HG03354 (cell line): Measurements from ENCODE around the gene TECTB.
"Not testable (repeated sequence)": the region's sequence is repeated elsewhere in the genome, so short reads cannot be mapped to it uniquely, and the experiment has no call there.

Source experiments
- ATAC-seq: cut with Tn5 transposase; IDR thresholded peaks from one replicate; pipeline ENCODE4 v1.9.1; 2021; ENCODE audit warnings: mild to moderate bottlenecking; ENCODE audit not compliant: unreplicated experiment, poor library complexity, severe bottlenecking

The TECTB gene

GRCh38 chr10:112283100-112283499, at the start of gene TECTB:
TSS of gene TECTB (plus strand) at chr10:112283400. CDS start at chr10:112283735, 335 bp downstream.
- ATAC-seq: no peak

DNA sequence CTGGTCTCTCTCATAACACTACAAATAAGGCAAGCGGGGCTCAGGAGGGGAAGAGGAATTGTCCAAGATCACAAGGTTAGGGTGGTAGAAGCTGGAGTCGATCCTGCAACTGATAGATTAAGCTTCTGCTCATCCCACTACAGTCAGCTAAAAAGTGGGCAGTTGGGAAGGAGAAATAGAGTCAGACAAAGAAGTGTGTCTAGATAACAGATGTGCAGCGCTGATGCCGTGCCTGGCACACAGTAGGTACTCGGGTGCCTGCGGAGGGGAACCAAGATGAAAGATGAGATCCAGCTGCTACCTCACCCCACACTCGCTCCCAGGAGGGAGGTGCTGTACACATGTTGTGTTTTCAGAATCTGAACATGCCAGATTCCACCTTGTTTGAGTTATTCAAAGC, 48.1 kb upstream of the TECTB start:
- no peak for ATAC-seq

DNA sequence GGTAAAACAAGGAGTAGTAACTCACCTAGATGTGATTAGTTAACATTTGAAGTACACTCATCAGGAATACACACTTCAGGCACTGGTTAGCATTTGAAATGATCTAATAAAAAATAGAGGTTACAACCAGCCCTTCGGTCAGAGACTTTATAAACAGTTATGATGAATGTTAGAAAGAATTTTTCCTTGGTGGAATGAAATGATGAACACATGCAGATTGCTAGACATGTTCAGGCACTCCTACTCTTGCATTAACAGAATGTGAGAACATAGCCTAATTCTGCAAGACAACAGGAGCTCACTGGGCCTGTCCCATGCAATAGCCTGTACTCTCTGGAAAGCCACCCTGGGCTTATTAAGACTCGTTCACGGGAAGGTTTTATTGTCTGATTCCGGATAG, 47.3 kb upstream of the TECTB start:
- ATAC-seq: no peak

DNA sequence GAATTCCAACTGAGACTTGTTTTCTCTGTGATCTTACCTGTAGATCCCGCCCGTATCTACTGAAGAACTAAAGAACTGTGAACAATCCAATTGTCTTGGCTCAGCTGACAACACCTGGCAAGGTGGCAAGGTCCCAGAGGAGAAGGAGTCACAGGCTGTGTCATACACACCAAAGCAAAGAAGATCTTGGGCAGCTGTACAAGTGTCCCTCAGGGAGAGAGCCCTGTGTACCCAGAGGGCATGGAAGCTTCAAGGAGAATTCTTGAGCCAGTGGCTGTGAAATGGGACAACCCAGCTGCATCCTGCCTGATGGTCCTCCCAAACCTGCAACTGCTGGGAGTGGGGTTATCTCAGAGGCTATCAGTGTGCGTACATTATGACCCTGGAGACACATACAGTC, 46.7 kb upstream of the TECTB start:
- ATAC-seq: no peak

DNA sequence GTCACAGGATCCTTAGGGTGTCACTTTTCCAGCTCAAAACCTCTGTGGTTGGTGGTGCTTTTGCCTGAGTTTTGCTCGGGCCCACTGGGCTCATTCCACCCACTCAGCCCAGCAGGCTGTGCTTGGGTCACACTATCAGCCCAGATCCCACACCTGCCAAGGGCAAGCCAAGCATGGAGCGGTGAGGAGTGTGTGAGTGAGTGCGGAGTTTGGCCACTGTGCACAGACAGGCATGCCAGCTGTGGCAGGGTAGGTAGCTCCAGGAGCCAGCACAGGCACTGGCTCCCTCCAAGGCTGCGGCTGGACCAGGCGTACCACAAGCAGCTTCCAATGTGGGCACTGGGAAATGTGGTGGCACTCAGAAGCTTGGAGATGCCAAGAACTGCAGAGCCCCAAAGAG, 43.9 kb upstream of the TECTB start:
- no peak for ATAC-seq

GRCh38 chr10:112240441-112240840, 42.8 kb upstream of the TECTB start:
- no peak for ATAC-seq

- ATAC-seq: no peak
Measured at GRCh38 chr10:112241651-112242341, 41.4 kb upstream of the TECTB start.

- no peak for ATAC-seq
Measured at GRCh38 chr10:112242769-112243168, 40.4 kb upstream of the TECTB start.

DNA sequence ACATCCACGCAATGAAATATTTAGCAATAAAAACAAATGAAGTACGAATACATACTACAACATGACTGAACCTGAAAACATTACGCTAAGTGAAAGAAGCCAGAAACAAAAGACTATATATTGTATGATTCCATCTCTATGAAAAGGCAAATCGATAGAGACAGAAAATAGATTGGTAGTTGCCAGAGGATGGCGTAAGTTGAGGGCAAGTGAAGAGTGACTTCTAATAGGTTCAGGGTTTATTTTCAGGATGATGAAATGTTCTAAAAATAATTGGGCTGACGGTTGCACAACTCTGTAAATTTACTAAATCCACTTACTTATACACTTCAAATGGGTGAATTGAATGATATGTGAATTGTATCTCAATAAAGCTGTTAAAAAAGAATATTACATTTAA, 39.5 kb upstream of the TECTB start:
- ATAC-seq: no peak

DNA sequence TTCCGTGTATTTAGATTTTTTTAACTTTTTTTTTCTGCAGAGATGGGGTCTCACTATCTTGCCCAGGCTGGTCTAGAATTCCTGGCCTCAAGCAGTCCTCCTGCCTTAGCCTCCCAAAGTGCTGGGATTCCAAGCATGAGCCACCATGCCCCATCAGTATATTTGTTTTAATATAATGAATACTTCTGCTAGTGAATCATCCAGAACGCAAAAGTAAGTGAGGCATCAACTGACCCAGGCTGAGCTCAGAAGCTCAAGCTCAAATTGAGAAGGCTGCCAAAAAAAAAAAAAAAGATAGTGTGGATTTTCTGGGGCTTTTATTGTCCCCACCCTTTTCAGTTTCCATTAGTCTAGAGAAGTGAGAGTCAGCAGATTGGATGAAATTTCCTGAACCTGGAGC, 39.0 kb upstream of the TECTB start:
- no peak for ATAC-seq

DNA sequence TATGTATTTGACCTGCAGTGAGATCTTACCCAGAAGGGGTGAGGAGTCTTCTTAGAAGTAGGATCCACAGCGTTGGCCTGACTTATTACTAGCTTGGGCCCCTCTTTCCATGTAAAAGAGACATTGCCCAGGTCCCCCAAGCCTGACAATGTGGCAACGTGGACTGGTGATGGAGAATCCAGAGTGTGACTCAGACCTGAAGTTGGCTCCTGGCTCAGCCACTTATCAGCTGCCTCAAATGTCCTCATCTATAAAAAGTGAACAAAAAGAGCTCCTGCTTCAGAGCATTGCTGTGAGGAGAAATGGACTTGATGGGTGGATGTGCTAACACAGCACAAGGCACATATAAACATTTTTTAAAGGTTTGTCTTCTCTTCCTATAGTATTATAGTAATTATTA, 35.4 kb upstream of the TECTB start:
- no peak for ATAC-seq

DNA sequence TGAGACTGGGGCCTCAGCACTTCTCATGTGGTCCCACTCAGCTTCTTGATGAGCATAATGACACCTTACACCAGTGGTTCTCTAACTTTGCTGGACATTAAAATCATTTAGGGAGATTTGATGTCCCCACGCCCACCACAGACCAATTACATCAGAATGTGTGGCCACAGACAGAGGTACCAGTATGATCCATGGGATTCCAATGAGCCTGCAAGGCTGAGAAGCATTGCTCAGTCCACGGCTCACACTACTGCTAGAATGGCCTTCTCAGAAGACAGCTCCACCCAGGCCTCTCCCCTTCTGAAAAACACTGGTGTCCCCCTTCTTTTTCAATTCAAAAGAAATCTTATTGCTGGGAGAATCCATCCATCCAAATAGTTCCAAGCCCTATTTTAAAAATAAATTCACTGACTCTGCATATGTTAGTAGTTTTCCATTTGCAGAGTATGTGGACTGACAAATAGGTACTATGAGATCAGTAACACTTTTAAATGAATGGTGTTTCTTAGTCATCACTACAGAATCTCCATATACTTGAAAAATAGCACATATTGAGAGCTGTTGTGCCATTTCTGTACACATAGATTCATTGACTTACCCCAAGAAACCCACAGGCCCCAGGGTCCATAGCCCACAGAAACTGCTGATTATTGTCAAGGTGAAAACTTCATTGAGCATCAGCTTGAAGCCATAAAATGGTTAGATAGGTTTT, 34.5 kb upstream of the TECTB start:
- ATAC-seq: no peak

GRCh38 chr10:112249722-112250121, 33.5 kb upstream of the TECTB start:
- no peak for ATAC-seq

- ATAC-seq: no peak
Measured at GRCh38 chr10:112250555-112250954, 32.6 kb upstream of the TECTB start.

DNA sequence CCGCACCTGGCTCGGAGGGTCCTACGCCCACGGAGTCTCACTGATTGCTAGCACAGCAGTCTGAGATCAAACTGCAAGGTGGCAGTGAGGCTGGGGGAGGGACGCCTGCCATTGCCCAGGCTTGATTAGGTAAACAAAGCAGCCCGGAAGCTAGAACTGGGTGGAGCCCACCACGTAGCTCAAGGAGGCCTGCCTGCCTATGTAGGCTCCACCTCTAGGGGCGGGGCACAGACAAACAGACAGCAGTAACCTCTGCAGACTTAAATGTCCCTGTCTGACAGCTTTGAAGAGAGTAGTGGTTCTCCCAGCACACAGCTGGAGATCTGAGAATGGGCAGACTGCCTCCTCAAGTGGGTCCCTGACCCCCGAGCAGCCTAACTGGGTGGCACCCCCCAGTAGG, 32.0 kb upstream of the TECTB start:
- ATAC-seq: not testable (repeated sequence)

- ATAC-seq: no peak
Measured at GRCh38 chr10:112258407-112258806, 24.8 kb upstream of the TECTB start.

GRCh38 chr10:112259688-112260087, 23.5 kb upstream of the TECTB start:
- no peak for ATAC-seq

- ATAC-seq: no peak
Measured at GRCh38 chr10:112260831-112261230, 22.4 kb upstream of the TECTB start.

DNA sequence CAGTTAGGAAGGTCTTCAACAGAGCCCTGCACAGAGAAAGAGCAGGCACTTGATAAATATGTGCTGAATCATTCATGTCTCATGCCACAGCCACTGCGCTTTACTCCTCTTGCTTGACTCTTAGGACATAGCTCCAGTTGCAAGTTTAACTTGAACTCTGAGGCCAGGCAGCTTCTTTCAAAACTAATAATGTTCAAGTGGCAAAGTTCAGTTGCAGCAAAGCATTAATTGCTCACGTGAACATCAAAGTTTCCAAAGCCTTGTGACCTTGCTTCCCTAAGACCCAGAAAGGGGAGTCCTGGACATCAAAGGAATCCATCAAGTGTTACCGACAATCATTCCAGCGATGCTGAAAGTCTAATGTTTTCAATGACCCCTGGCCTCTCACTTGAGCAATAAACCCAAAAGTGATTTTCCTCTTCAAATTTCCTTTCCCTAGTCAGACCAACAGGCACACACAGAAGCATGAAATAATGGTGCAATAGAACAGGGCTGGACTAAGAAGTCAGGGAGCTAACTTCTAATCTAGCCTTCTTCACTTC, 21.8 kb upstream of the TECTB start:
- no peak for ATAC-seq

DNA sequence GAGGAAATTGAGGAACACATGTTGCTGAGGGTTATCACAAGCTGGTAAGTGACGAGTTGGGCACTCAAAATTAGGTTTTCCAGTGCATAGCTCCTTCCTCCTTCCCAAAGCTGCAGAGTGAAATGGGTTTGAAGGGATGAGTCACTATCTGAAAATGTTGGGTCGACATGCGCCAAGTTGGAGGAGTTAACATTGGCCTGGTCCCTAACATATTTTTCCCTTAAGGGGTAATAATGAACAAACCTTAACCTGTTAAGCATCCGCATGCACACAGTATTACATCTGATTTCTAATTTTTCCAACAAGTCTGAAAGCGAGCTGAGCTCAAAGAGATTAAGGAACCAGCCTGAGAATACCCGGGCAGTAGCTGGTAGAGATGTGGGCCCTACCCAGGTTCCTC, 20.7 kb upstream of the TECTB start:
- no peak for ATAC-seq

DNA sequence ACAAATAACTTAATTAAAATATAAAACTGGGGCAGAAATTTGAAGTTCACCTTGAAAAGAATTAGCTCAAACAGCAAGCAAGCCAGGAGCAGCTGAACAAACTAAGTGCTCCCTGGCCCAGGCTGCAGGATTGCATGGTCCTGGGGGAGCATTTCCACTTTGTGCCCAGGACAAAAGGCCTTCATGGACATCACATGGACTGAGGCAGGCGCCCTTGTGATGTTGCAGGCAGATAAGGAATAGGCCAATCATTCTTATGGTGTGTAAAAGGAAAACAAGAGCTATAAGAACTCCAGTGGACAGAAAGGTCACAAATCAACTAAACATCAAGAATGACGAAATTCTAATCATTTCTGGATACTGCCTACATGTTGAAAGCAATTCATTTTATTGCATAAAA, 17.5 kb upstream of the TECTB start:
- ATAC-seq: no peak
